Keratinocyte (primary cell): ENCODE data around the gene SORBS1. TPM values are rescaled to one million over a fixed set of nuclear protein-coding genes. Genes with fewer than 3 reads are reported as not detected.

Experiments used
- DNase-seq: peaks from one replicate; pipeline ENCODE4 v3.0.0-alpha.2; 2011; ENCODE audit warnings: low read depth, missing footprints, low spot score
- FAIRE-seq: peaks from 2 replicates; lab custom pipeline; 2011; peaks lifted over from hg19 to GRCh38; lab: Jason Lieb, UNC
- H2AFZ ChIP-seq: 2 replicates; pipeline ENCODE4 v1.6.0; 2012; ENCODE audit warnings: low read length, control low read depth, inconsistent platforms; ENCODE audit not compliant: control insufficient read depth
- H3K27ac ChIP-seq: 2 replicates; pipeline ENCODE4 v1.5.1; 2011; ENCODE audit warnings: low read length; ENCODE audit not compliant: control insufficient read depth, insufficient read depth
- H3K27me3 ChIP-seq: 3 replicates; pipeline ENCODE4 v1.6.0; 2011; ENCODE audit warnings: low read length; ENCODE audit not compliant: control insufficient read depth, insufficient read depth; ENCODE audit errors: extremely low read depth
- H3K36me3 ChIP-seq, 2 experiments: 2 replicates in 1 of 2; 3 replicates in 1 of 2; pipeline ENCODE4 v1.5.1; 2011; ENCODE audit warnings: low read length in 2 of 2, mild to moderate bottlenecking in 1 of 2; ENCODE audit not compliant: control insufficient read depth in 2 of 2, insufficient read depth in 2 of 2; ENCODE audit errors: extremely low read depth in 1 of 2
- H3K4me1 ChIP-seq: 3 replicates; pipeline ENCODE4 v1.5.1; 2011; ENCODE audit warnings: low read length; ENCODE audit not compliant: control insufficient read depth, insufficient read depth; ENCODE audit errors: extremely low read depth
- H3K4me2 ChIP-seq: 3 replicates; pipeline ENCODE4 v1.6.0; 2011; ENCODE audit warnings: low read depth, low read length; ENCODE audit not compliant: control insufficient read depth, insufficient read depth; ENCODE audit errors: extremely low read depth
- H3K4me3 ChIP-seq, 3 experiments: fragments of 200-600 bp in 1 of 3; sonication (generic) in 1 of 3; 2 replicates in 2 of 3; 3 replicates in 1 of 3; pipeline ENCODE4 v1.5.1; 2011 to 2016; ENCODE audit warnings: low read length in 3 of 3, mild to moderate bottlenecking in 3 of 3, control low read depth in 2 of 3, inconsistent platforms in 1 of 3, low read depth in 1 of 3, mixed read lengths in 1 of 3, mixed run types in 1 of 3, moderate library complexity in 1 of 3; ENCODE audit not compliant: control insufficient read depth in 2 of 3, insufficient read depth in 2 of 3; ENCODE audit errors: extremely low read depth in 1 of 3
- H3K79me2 ChIP-seq: 2 replicates; pipeline ENCODE4 v1.6.0; 2012; ENCODE audit warnings: low read length; ENCODE audit not compliant: control insufficient read depth, insufficient read depth
- H3K9ac ChIP-seq: 3 replicates; pipeline ENCODE4 v1.6.0; 2011; ENCODE audit warnings: low read length; ENCODE audit not compliant: control insufficient read depth, insufficient read depth; ENCODE audit errors: extremely low read depth
- H3K9me1 ChIP-seq: 3 replicates; pipeline ENCODE4 v1.6.0; 2011; ENCODE audit warnings: low read length; ENCODE audit not compliant: control insufficient read depth, insufficient read depth; ENCODE audit errors: extremely low read depth
- H3K9me3 ChIP-seq: 2 replicates; pipeline ENCODE4 v1.5.1; 2012; ENCODE audit warnings: low read depth, low read length; ENCODE audit not compliant: control insufficient read depth
- H4K20me1 ChIP-seq: 3 replicates; pipeline ENCODE4 v1.6.0; 2011; ENCODE audit warnings: low read length; ENCODE audit not compliant: control insufficient read depth, insufficient read depth; ENCODE audit errors: extremely low read depth
- CTCF ChIP-seq, 3 experiments: IDR thresholded peaks in 1 of 3; conservative IDR thresholded peaks in 1 of 3; optimal IDR thresholded peaks in 1 of 3; 2 replicates in 2 of 3; 3 replicates in 1 of 3; pipeline versions ENCODE3 to v1.5.1; 2011; ENCODE audit warnings: low read length in 3 of 3, mild to moderate bottlenecking in 3 of 3, moderate library complexity in 2 of 3, control low read depth in 1 of 3, inconsistent platforms in 1 of 3; ENCODE audit not compliant: insufficient read depth in 2 of 3; ENCODE audit errors: extremely low read depth in 1 of 3
- EZH2 ChIP-seq: IDR thresholded peaks from one replicate; pipeline ENCODE4 v1.6.1; 2012; ENCODE audit warnings: inconsistent platforms, mild to moderate bottlenecking, low read length, moderate library complexity
- dilution Hi-C: fragments of 300-500 bp; cut with MboI; formaldehyde crosslinking; loops from one replicate; pipeline ENCODE4 v1.7.0; 2020; ENCODE audit warnings: low sequenced_read_pairs; ENCODE audit not compliant: extremely low pct_ligation_motif_present
- polyA plus RNA-seq, 5 experiments: library from polyadenylated mRNA; depleted of rRNA in 3 of 5; stranded (reverse) in 3 of 5; stranded (forward) in 1 of 5; unstranded in 1 of 5; fragments of >200 nt; gene quantifications; 1 replicate in 1 of 5; 2 replicates in 3 of 5; 3 replicates in 1 of 5; pipeline versions ENCODE4 v1.2.1 to v1.2.3, GENCODE V29; 2011 to 2012; ENCODE audit warnings: missing spikeins in 2 of 5, low read depth in 1 of 5, low replicate concordance in 1 of 5

Gene SORBS1
- polyA plus RNA-seq, 1 donor (not counting 4 experiments of a cell fraction or from before 2014, with no cell fraction given) = 0.42 TPM

GRCh38 chr10:95477175-95477520 is 84.0 kb downstream of the SORBS1 start:
- DNase-seq (no peak), FAIRE-seq (no peak)
- Histone ChIP-seq H3K4me2 (no peak overlapping the region), H3K27ac (no peak overlapping the region), H2AFZ (no peak overlapping the region), H4K20me1 (no peaks in the 10 kb centered on the region), H3K9ac (no peak overlapping the region), H3K4me1 (no peaks in the 10 kb centered on the region), H3K9me1 (no peaks in the 10 kb centered on the region), H3K79me2 (no peaks in the 10 kb centered on the region), H3K27me3 (peaks cover 3% of the 10 kb centered on the region), H3K36me3 (no peaks in the 10 kb centered on the region), H3K9me3 (no peaks in the 10 kb centered on the region), H3K4me3 (no peak overlapping the region)
- dilution Hi-C loops = no loop called here
- TF ChIP-seq EZH2 = no peak
- no peak for TF ChIP-seq CTCF (optimal IDR thresholded peaks at IDR 0.05 in 1 of 3, IDR thresholded peaks at IDR 0.05 in 1 of 3, conservative IDR thresholded peaks at IDR 0.05 in 1 of 3; ENCODE audit: extremely low read depth in 1 of 3, insufficient read depth in 2 of 3, low read length in 3 of 3)

- H3K9me3 ChIP-seq = no peaks in the 10 kb centered on the region
- H4K20me1 ChIP-seq = no peaks in the 10 kb centered on the region
- H3K79me2 ChIP-seq = no peaks in the 10 kb centered on the region
- no peak overlapping the region for H3K27ac ChIP-seq
- H3K9me1 ChIP-seq = no peaks in the 10 kb centered on the region
- no peak overlapping the region for H3K4me2 ChIP-seq
- DNase-seq (no peak), FAIRE-seq (no peak)
- no peak overlapping the region for H3K9ac ChIP-seq
- no peak overlapping the region for H2AFZ ChIP-seq
- dilution Hi-C loops = no loop called here
- H3K36me3 ChIP-seq = no peaks in the 10 kb centered on the region
- no peak for TF ChIP-seq CTCF (optimal IDR thresholded peaks at IDR 0.05 in 1 of 3, IDR thresholded peaks at IDR 0.05 in 1 of 3, conservative IDR thresholded peaks at IDR 0.05 in 1 of 3; ENCODE audit: extremely low read depth in 1 of 3, insufficient read depth in 2 of 3, low read length in 3 of 3)
- no peak for TF ChIP-seq EZH2
- H3K4me3 ChIP-seq = no peak overlapping the region
- H3K27me3 ChIP-seq = peaks cover 3% of the 10 kb centered on the region
- no peaks in the 10 kb centered on the region for H3K4me1 ChIP-seq
These were observed 84.5 kb downstream of the SORBS1 start for GRCh38 chr10:95476469-95477174.
